ENCODE data around the gene TRMT44.

The TRMT44 gene

DNA sequence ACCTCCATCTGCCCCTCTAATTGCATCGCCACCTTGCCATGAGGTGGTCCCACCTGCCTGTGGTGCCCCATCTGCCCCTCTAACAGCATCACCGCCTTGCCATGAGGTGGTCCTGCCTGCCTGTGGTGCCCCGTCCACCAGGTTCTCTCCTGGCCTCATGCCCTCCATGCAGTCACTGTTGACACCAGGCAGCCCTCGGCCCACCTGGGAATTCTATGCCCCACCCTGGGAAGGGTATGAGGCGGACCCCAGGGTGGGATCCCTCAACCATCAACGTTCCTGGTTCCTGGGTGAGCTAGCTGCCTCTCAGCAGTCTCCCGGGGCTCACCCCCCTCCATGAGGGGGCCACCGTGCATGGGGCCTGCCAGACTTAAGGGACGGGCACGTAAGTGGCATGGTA is 38.9 kb upstream of the TRMT44 start:
- in situ Hi-C loops (cut with MboI; ENCODE audit: low sequenced_read_pairs, unreplicated experiment) = loop anchor here (10.0 kb wide), 1 partner anchor 157 kb away; no protein-coding TSS in a partner anchor
- TF ChIP-seq, protein P1, sequence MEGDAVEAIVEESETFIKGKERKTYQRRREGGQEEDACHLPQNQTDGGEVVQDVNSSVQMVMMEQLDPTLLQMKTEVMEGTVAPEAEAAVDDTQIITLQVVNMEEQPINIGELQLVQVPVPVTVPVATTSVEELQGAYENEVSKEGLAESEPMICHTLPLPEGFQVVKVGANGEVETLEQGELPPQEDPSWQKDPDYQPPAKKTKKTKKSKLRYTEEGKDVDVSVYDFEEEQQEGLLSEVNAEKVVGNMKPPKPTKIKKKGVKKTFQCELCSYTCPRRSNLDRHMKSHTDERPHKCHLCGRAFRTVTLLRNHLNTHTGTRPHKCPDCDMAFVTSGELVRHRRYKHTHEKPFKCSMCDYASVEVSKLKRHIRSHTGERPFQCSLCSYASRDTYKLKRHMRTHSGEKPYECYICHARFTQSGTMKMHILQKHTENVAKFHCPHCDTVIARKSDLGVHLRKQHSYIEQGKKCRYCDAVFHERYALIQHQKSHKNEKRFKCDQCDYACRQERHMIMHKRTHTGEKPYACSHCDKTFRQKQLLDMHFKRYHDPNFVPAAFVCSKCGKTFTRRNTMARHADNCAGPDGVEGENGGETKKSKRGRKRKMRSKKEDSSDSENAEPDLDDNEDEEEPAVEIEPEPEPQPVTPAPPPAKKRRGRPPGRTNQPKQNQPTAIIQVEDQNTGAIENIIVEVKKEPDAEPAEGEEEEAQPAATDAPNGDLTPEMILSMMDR (IDR thresholded peaks at IDR 0.05; ENCODE audit: borderline replicate concordance, control extremely low read depth, extremely low read depth, insufficient read depth, missing control alignments) = no peak
- no peak for DNase-seq (ENCODE audit: low spot score)

DNA sequence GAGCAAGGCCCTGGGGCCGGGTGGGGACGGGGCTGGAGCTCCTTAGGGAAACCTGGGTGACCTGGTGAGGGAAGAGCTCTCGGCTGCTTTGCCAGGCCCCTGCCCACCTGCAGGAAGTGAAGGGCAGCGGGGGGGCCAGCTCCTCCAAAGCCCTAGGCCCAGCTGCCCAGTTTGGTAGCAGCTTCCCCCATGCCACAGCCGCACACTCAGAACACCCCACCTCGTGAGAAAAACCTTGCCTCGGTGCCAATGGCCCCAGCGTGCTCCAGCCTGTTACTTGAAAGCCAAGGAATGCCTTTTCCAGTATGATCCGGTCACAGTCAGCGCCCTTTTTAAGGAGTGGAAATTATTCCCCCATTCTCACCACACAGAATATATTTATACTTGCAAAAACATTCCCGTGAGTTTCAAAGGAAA is 38.4 kb upstream of the TRMT44 start:
- TF ChIP-seq, protein P1 (IDR thresholded peaks at IDR 0.05; ENCODE audit: borderline replicate concordance, control extremely low read depth, extremely low read depth, insufficient read depth, missing control alignments) = no peak
- in situ Hi-C loops (cut with MboI; ENCODE audit: low sequenced_read_pairs, unreplicated experiment) = loop anchor here (10.0 kb wide), 1 partner anchor 157 kb away; no protein-coding TSS in a partner anchor
- no peak for DNase-seq (ENCODE audit: low spot score)

DNA sequence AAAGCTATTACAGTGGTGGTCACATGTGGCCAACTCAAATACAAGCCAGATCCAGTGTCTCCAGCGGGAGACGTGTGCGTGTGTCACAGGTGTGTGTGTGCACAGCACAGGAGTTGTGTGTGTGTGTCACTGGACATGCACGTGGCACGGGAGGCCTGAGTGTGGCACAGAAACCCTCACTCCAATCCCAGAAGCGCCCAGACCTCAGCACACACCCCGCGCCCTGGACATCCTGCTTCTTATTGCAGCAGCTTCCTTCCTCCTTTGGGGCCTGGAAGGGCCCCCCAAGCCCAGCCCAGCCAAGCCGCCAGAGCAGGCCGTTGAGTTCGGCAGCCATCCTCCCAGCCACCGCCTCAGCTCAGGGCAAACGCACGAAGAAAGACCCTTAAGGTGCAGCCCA is 37.9 kb upstream of the TRMT44 start:
- TF ChIP-seq, protein P1 (IDR thresholded peaks at IDR 0.05; ENCODE audit: borderline replicate concordance, control extremely low read depth, extremely low read depth, insufficient read depth, missing control alignments) = no peak
- in situ Hi-C loops (cut with MboI; ENCODE audit: low sequenced_read_pairs, unreplicated experiment) = loop anchor here (10.0 kb wide), 1 partner anchor 158 kb away; no protein-coding TSS in a partner anchor
- no peak for DNase-seq (ENCODE audit: low spot score)

DNA sequence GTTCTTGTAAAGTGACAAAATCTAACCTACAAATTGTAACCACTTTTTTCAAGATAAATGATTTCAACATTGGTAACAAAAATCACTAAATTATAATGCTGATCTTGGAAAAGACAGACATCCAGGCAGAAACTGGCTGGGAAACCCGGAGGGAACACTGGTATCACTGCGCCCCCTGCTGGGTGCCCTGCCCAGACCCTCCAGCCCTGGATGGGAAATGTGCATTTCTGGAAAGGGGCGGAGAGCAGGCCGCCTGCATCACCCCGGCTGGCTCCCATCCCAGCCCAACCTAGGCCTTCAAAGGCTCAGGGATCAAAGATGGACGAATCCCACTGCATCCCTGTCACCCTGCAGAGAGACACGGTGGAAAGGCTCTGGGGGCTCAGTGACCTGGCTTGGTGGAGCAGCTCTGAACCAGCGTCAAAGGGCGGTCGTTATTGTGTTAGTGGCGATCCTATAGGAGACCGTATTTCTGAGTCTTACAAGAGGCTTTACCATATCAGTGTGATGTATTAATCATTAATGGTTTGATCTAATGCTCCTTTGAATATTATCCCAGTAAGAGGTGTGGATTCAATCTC is 37.3 kb upstream of the TRMT44 start:
- DNase-seq (ENCODE audit: low spot score) = peak; percentile 83
- TF ChIP-seq, protein P1 (IDR thresholded peaks at IDR 0.05; ENCODE audit: borderline replicate concordance, control extremely low read depth, extremely low read depth, insufficient read depth, missing control alignments) = peak; percentile 83
- in situ Hi-C loops (cut with MboI; ENCODE audit: low sequenced_read_pairs, unreplicated experiment) = loop anchor here (10.0 kb wide), 1 partner anchor 158 kb away; no protein-coding TSS in a partner anchor

DNA sequence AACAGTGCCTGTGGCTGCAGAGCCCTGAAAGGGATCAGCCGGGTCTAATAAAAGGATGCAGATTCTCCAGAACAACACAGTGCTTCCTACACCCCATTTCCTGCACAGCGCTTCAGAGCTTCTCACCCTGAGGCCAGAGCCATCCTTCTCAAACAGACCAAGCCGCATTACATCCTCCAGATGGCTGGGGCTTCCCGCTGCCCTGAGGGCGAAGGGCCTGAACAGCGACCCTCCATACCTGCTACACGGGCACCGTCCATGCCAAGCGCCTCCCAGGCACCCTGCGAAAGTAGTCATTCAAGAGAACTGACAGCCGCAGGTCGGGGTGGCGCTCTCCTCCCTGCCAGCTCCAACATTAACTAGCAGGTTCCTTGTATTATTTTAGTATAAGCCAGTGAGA is 36.6 kb upstream of the TRMT44 start:
- TF ChIP-seq, protein P1 (IDR thresholded peaks at IDR 0.05; ENCODE audit: borderline replicate concordance, control extremely low read depth, extremely low read depth, insufficient read depth, missing control alignments) = no peak
- in situ Hi-C loops (cut with MboI; ENCODE audit: low sequenced_read_pairs, unreplicated experiment) = loop anchor here (10.0 kb wide), 1 partner anchor 159 kb away; no protein-coding TSS in a partner anchor
- DNase-seq (ENCODE audit: low spot score) = no peak

DNA sequence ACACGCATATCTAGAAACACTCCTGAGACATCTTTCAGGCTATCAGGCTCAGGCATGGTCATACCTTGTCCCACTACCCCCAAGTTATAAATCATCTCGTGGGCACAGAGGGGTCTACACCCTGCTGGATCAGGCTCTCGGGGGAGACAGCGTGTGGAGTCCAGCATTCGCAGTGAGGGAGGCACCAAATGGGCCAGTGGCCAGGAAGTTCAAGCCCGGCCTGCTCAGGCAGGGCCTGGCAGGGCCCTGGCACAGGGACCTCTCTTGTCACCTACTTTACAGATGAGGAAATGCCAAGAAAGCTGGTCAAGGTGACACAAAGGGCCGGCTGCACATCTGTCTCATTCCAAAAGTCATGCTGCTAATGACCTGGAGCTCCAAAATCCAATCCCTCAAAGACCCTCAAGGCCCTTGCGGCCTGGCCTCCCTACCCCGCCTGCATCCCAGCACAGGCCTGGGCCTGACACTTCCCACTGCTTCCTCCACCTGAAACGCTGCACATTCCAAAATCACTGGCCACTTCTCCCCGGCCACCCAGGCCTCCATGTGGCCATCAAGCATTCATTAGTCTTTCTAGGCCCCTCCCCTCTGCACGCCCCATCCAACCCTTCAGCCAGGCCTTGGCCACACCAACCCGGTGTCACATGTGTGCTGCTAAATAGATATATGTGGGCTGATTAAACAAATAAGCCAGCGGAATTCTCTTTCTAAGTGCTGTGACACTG is 35.6 kb upstream of the TRMT44 start:
- DNase-seq (ENCODE audit: low spot score) = no peak
- TF ChIP-seq, protein P1 (IDR thresholded peaks at IDR 0.05; ENCODE audit: borderline replicate concordance, control extremely low read depth, extremely low read depth, insufficient read depth, missing control alignments) = no peak
- in situ Hi-C loops (cut with MboI; ENCODE audit: low sequenced_read_pairs, unreplicated experiment) = loop anchor here (10.0 kb wide), 1 partner anchor 160 kb away; no protein-coding TSS in a partner anchor
